HCT116 (cell line): ENCODE measurements around the gene SUSD3.

Experiments used
- ELF1 ChIP-seq: IDR thresholded peaks from 2 replicates; pipeline ENCODE4 v1.6.1; 2012; ENCODE audit warnings: low read depth, borderline replicate concordance
- EZH2 ChIP-seq: fragments of 200-600 bp; sonication (generic); IDR thresholded peaks from 2 replicates; pipeline ENCODE4 v1.6.1; 2017; ENCODE audit warnings: antibody characterized with exemption, mixed run types
- JUND ChIP-seq: IDR thresholded peaks from 2 replicates; pipeline ENCODE4 v1.6.1; 2012
- POLR2A ChIP-seq: IDR thresholded peaks from 2 replicates; pipeline ENCODE4 v1.7.0; 2011; ENCODE audit warnings: borderline replicate concordance; ENCODE audit not compliant: insufficient read depth, insufficient read length; ENCODE audit errors: extremely low read depth
- POLR2AphosphoS5 ChIP-seq: IDR thresholded peaks from 2 replicates; pipeline ENCODE4 v1.6.1; 2011; ENCODE audit warnings: mild to moderate bottlenecking, low read depth, low read length, moderate library complexity
- YY1 ChIP-seq: IDR thresholded peaks from 2 replicates; pipeline ENCODE4 v1.6.1; 2011; ENCODE audit warnings: low read length, low read depth, moderate library complexity, mild to moderate bottlenecking; ENCODE audit not compliant: insufficient replicate concordance; ENCODE audit errors: extremely low read depth
- ZNF274 ChIP-seq: fragments of 200-500 bp; sonication (Bioruptor generic); IDR thresholded peaks from 2 replicates; pipeline ENCODE4 v1.6.1; 2014; ENCODE audit warnings: mild to moderate bottlenecking, low read depth, low read length, inconsistent platforms
- TF ChIP-seq, protein P1 (sequence below), 3 experiments: fragments of 200-600 bp in 1 of 3; sonication (generic) in 1 of 3; IDR thresholded peaks in 2 of 3; conservative IDR thresholded peaks in 1 of 3; 2 replicates each; pipeline ENCODE4 v1.5.1; 2012 to 2017; ENCODE audit warnings: low read depth in 2 of 3, low read length in 2 of 3, antibody characterized with exemption in 1 of 3, borderline replicate concordance in 1 of 3, control low read depth in 1 of 3, mild to moderate bottlenecking in 1 of 3, mixed read lengths in 1 of 3, mixed run types in 1 of 3, moderate library complexity in 1 of 3; ENCODE audit not compliant: insufficient read depth in 1 of 3
- TF ChIP-seq, protein P2 (sequence below): IDR thresholded peaks from 2 replicates; pipeline ENCODE4 v1.6.1; 2012; ENCODE audit warnings: low read depth

DNA sequence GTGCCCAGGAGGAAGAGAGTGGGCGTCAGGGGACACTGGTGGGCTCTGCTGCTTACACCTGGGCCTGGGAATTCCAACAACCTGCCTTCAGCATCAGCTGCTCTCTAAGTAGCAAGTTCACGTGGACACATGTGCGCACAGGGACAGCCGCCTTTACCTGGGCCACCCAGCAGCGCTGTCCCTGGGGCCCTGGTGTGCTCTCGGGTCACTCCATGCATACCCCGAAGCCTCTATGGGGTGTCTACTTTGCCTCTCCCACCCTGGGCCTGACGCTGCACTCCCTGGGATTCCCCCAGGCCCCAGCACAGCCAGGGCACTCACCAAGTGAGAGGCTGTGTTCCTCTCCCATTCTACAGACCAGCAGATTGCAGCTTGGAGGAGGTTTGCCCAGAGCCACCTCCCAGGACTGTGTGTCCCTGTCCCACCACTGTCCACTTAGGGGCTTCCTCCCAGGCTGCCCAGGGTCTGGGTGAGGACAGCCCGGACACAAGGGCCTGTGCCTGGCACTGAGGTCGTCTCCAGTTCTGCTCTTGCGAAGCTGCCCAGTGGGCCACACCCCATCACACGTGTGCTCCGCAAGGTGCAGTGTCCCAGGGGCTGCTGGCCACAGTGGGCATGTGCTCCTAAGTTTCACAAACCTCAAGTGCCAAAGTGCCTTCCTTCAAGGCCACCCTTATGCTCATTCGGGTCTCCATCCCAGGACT is 69.7 kb downstream of the SUSD3 start:
- TF ChIP-seq EZH2 (no peak), POLR2A (no peak), ELF1 (no peak), POLR2AphosphoS5 (no peak), ZNF274 (no peak), JUND (no peak), YY1 (no peak)
- TF ChIP-seq, protein P1, sequence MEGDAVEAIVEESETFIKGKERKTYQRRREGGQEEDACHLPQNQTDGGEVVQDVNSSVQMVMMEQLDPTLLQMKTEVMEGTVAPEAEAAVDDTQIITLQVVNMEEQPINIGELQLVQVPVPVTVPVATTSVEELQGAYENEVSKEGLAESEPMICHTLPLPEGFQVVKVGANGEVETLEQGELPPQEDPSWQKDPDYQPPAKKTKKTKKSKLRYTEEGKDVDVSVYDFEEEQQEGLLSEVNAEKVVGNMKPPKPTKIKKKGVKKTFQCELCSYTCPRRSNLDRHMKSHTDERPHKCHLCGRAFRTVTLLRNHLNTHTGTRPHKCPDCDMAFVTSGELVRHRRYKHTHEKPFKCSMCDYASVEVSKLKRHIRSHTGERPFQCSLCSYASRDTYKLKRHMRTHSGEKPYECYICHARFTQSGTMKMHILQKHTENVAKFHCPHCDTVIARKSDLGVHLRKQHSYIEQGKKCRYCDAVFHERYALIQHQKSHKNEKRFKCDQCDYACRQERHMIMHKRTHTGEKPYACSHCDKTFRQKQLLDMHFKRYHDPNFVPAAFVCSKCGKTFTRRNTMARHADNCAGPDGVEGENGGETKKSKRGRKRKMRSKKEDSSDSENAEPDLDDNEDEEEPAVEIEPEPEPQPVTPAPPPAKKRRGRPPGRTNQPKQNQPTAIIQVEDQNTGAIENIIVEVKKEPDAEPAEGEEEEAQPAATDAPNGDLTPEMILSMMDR (IDR thresholded peaks at IDR 0.05 in 2 of 3, conservative IDR thresholded peaks at IDR 0.05 in 1 of 3; ENCODE audit: borderline replicate concordance in 1 of 3, insufficient read depth in 1 of 3, low read depth in 2 of 3, low read length in 2 of 3), result no peak
- TF ChIP-seq, protein P2, sequence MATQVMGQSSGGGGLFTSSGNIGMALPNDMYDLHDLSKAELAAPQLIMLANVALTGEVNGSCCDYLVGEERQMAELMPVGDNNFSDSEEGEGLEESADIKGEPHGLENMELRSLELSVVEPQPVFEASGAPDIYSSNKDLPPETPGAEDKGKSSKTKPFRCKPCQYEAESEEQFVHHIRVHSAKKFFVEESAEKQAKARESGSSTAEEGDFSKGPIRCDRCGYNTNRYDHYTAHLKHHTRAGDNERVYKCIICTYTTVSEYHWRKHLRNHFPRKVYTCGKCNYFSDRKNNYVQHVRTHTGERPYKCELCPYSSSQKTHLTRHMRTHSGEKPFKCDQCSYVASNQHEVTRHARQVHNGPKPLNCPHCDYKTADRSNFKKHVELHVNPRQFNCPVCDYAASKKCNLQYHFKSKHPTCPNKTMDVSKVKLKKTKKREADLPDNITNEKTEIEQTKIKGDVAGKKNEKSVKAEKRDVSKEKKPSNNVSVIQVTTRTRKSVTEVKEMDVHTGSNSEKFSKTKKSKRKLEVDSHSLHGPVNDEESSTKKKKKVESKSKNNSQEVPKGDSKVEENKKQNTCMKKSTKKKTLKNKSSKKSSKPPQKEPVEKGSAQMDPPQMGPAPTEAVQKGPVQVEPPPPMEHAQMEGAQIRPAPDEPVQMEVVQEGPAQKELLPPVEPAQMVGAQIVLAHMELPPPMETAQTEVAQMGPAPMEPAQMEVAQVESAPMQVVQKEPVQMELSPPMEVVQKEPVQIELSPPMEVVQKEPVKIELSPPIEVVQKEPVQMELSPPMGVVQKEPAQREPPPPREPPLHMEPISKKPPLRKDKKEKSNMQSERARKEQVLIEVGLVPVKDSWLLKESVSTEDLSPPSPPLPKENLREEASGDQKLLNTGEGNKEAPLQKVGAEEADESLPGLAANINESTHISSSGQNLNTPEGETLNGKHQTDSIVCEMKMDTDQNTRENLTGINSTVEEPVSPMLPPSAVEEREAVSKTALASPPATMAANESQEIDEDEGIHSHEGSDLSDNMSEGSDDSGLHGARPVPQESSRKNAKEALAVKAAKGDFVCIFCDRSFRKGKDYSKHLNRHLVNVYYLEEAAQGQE, result no peak
